Measurements from ENCODE around the gene NFYB.
"Not testable (repeated sequence)": the region's sequence is repeated elsewhere in the genome, so short reads cannot be mapped to it uniquely, and the experiment has no call there.

NFYB gene

DNA sequence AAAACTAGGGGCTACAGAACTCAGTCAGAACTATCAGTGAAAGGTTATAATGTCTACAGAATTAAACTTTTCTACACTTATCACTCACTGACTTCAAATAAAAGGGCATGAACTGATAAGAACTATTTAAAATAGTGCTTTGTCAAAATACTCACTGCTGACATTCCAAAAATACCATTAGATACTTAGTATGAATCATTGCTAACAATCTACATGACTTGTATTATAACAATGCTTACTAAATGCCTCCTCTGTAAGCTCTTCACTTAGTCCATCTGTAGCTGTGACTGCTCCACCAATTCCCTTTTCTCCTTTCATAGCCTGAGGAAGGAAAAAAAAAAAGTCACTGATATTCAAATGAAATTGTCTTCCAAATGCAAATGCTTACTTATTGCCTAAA is 17.0 kb downstream of the NFYB start:
- DNase-seq (ENCODE audit: extremely low read depth in 1 of 2, low read depth in 1 of 2): no peak

DNA sequence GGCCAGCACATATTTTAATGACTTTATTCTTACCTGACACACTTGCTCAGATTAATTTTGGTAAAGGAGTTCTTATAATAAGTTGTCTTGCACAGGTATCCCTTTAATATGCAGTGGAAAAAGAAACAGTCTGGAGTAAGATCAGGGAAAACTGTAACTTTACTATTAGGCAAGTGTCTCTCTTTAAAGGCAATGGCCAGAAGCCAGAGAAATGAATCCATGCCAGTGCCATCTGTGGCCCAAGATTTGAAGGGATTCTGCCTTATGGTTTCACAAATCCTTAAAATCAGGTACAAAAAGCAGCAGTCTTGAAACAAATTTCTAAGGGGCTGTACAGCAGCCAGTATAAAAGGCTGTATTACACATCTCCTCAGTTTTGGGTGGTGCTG is 22.4 kb downstream of the NFYB start:
- no peak for DNase-seq (ENCODE audit: extremely low read depth in 1 of 2, low read depth in 1 of 2)

DNA sequence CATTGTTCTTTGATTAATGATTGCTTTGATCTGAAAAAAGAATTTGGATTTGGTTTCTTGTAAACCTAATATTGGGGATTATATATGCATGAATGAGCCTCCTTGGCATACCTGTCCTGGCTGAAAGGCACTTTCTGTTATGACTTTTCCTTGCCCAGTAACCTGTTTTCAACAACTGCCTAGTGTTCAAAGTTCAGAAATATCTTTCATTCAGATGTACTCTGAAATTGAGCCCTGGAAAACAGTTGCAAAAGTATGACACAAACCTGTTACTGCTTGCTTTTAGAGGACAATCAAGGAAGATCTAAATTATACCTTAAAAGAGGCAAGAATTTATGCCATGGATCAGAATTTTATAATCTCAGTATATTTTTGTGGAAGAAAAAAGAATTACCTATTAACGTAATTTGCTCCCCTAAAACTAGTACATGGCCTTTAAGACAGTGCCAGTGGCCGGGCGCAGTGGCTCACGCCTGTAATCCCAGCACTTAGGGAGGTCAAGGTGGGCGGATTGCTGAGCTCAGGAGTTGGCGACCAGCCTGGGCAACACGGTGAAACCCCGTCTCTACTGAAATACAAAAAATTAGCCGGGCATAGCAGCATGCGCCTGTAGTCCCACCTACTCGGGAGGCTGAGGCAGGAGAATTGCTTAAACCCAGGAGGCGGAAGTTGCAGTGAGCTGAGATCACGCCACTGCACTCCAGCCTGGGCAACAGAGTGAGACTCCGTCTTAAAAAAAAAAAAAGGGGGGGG is 23.0 kb downstream of the NFYB start:
- not testable (repeated sequence) for DNase-seq (ENCODE audit: extremely low read depth in 1 of 2, low read depth in 1 of 2)

DNA sequence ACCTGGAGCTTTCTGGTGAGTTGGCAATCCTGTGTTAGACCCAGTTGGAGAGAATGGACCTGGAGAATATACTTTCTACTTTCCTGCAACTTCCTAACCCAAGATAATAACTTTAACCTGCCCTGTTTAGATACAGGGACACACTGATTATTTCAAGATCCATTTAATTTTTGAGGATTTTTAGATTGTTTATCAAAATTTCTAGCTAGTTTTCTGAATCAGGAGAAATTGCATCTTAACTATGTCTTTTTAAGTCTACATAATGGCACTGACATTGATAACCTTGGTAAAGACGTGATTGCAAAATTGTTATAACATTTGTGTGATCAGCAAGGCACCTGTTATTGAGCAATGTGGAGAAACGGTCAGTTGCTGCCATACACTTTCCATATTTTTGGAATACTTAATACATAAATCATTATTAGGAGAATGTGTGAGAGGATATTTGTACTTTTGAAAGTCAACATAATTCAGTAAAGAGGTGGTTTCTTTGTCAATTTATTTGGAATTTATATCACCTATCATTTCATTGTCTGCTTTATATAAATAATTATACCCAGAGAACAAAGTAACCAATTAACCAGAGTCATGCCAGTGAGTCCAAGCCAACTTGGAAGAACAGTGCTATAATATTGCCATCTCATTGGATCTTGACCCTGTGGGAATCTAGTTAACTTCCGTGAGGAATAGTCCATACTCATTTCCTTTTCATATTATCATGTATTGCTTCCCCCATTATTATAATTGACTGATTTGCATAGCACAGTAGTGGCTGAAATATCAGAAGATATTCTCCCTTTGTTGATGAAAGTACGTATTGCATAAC is 28.4 kb downstream of the NFYB start:
- no peak for DNase-seq (ENCODE audit: extremely low read depth in 1 of 2, low read depth in 1 of 2)

DNA sequence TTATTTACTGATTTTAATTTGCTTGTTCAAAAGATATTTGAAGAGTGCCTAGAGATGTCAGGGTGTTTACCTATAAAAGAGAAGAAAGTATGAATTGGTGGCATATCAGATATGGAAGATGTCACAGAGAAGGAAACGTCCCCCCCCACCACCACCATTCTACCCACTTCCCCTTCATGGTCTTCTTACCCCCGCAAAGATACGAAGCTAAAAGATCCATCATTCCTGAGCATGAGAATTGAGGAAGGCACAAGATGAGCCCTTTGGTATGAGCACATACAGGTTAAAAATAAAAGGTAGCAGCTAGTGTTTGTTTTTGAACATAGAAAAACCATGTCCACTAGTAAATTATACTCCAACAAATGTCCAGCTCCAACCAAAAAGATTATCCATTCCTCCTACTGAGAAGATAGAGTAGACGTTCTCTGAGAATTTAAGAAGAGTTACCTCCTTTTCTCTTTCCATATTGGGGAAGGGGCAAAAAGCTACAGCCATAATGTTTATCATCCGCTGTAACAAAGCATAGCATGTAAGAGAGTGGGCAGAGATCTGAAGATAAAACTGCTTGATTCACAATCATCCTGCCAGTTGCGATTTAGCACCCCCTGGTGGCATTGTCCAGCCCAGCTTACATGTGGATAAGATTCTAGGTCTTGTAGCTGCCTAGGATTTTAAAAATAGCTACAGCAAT is 29.1 kb downstream of the NFYB start:
- peak; percentile 56 to 78 for DNase-seq (ENCODE audit: extremely low read depth in 1 of 2, low read depth in 1 of 2)

DNA sequence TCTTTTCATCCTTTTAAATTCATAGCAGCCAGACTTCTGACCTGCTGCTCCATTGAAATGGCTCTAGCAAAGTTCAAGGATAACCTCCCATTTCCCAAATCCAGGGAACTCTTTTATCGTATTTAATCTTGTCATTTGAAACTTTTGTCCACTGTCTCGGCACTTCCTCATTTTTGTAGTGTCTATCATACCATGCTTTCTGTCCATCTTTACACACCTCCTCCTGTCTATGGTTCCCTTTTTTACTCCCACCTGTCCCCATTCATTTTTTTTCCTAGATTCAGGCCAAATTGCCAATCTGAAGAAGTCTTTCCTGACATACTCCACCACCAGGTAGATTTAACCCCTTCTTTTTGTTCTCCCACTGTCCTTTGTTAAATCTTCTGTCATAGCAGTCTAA is 31.0 kb downstream of the NFYB start:
- no peak for DNase-seq (ENCODE audit: extremely low read depth in 1 of 2, low read depth in 1 of 2)

DNA sequence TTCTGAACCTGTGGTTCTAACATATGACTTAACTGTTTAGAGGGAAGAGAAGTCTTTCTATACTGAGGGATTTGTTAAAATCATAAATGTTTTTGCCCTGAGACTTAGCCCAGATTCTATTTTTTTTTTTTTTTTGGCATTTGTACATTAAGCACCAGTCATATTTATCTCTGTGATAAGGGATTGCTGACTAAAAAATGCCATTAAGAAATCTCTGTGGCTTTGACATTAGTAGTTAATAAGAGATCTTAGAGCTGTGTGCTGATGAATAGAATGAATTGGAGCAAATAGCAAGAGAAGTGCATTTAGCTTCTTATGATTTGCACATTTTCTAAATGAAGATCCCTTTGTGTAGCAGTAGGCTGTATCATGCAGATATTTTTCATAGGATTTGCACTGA is 32.5 kb downstream of the NFYB start:
- DNase-seq (ENCODE audit: extremely low read depth in 1 of 2, low read depth in 1 of 2): no peak

DNA sequence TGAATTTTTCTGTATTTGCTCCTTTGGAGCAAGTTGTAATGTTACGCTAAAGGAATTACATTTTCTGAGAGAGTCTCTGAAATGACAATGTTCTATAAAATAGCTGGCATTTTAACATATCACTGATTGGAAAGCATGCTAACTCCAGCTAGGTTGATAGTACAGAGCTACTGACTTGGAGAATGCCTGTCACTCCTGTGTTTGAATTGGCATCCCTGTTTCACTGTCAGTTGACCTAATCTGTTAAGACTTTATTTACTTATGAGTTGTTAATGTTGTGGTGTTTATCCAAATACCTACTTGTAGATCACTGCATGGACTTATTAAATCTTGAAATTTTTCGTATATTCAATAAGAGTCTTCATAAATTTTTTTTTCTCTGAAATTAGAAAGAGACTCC is 40.1 kb downstream of the NFYB start:
- DNase-seq (ENCODE audit: extremely low read depth in 1 of 2, low read depth in 1 of 2): no peak

DNA sequence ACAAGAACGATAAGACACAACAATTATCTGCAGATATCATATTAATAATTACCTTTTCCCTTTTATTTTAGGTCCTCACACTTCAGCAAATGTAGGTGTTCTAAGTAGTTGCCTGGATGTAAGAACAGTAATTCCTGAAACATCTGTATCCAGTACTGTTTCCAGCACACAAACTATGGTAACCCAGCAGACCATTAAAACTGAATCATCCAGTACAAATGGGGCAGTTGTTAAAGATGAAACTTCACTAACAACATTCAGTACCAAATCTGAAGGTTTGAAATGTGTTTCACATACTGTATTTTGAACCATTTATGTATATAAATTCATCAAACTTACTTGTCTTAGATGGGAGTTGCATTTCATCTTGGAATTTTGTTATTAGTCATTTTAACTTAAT is 42.7 kb downstream of the NFYB start:
- DNase-seq (ENCODE audit: extremely low read depth in 1 of 2, low read depth in 1 of 2): no peak

DNA sequence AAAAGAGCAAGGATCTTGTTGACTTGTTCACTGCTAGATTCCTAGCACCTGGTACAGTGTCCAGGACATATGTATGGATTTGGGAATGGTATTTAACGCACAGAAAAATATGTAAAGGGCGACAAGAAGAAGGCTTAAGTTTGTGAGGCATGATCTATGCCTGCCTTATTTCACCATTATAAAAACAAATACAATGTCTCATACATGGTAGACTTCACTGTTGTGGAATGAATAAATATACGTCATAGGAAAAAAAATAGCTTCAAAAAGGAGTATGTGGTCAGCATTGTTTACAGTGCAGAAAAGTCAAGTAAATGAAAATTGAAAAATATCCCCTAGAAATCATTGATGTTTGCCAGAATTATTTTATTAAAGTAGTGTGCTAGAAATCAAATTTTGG is 43.7 kb downstream of the NFYB start:
- DNase-seq (ENCODE audit: extremely low read depth in 1 of 2, low read depth in 1 of 2): no peak

DNA sequence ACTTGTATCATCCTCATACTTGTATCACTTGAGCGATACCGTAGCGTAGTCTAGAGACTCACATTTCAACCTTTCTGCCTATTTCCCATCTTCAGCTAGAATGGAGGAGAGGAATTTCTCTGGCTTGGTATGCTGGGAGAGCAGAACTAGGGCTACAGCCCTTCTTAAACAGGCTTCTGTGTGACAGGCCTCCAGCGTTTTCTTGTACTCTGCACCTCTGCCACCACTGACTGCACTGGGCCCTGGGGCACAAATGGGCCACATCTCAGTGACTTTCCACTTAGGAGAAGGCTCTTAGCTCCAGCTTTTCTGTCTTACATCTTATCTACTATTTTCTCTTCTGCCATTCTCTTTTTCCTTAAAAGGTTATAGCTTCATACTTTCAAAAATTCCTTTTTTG is 46.9 kb downstream of the NFYB start:
- DNase-seq (ENCODE audit: extremely low read depth in 1 of 2, low read depth in 1 of 2): no peak

DNA sequence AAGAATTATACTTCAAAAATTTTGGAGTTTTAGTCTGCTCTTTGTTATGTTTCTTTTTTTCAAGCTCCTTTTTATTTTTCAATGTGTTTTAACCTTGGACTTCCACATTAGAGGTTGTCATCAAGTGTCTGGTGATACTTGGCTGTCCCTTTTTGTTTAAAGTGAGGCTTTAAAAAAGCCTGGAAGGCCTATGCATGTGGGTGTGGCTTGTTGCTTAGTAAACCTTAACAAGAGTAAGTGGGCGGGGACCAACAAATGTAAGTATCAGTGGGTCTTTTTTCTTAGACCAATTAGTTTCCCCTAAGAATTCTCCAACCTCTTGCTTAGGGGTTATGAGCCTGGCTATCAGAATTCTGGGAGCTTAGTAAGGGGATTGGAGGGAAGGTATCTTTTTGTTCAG is 47.3 kb downstream of the NFYB start:
- no peak for DNase-seq (ENCODE audit: extremely low read depth in 1 of 2, low read depth in 1 of 2)

DNA sequence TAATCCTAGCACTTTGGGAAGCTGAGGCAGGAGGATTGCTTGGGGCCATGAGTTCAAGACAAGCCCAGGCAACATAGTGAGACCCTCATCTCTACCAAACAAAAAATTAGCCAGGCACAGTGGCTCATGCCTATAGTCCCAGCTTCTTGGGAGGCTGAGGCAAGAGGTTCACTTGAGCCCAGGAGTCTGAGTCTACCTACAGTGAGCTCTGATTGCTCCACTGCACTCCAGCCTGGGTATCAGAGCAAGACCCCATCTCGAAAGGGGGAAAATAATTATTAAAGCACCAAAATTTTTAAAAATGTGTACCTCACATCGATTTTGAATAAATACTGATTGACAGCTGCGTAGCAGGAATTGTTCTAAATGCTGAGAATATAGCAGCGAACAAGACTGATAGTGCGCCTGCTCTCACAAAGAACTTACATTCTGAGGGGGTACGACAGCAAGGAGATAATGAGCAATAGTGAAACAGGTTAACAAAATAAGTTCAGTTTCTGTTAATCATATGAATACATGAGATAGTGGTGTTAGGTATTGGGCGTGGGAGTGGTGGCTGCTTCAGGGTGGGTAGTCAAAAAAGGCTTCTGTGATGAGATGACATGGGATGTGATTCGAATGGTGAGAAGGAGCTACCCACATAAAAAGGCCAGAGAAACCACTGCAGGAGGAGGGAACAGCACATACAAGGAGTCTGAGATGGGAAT is 54.1 kb downstream of the NFYB start:
- DNase-seq (ENCODE audit: extremely low read depth in 1 of 2, low read depth in 1 of 2): peak; percentile 10 to 54

DNA sequence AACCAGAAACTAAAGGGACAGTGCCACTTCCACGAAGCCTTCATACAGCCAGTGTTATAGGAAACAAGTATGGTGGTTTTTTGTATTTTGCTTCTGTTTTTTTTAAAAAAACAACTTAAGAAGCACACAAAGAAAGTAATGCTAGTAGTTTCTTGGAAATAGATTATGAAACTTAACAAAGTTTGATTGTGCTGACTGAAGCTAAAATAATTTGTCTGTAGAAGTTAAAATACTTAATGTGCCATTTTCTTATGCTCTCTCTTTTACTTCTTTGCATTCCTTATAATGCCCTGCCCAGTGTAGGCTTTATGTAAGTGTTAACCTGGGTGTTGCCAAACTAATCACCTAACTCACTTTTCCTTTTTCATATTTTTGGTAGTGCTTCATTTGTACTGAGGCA is 57.2 kb downstream of the NFYB start:
- DNase-seq (ENCODE audit: extremely low read depth in 1 of 2, low read depth in 1 of 2): no peak

DNA sequence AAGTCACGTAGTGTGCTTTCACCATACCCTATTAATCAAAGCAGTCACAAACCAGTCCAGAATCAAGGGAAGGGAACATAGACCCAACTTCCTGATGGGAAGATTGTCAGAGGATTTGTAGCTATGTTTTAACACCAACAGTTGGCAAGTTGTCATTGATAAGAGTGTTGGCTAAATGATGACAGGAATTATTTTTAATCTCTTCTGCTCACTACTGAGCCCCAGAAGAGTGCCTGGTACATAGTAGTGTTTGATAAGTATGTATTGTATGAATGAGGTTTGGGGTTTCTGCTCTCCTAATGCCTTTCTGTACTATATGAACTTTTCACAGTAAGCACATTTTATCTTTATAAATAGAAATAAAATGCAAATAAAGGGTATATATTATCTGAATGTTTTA is 59.0 kb downstream of the NFYB start:
- DNase-seq (ENCODE audit: extremely low read depth in 1 of 2, low read depth in 1 of 2): no peak

DNA sequence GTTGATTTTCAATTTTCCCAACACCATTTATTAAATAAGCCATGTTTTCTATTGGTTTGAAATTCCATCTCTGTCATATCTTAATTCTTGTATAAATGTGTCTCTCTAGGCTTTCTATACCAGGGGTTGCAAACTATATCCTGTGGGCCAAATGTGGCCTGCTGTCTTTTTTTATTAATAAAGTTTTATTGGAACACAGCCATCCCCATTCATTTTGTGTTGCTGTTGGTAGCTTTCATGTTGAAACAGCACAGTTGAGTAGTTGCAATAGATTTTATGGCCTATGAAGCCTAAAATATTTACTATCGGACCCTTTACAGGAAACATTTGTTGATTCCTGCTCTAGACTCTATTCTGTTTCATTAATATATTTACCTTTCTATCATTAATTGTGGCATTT is 64.3 kb downstream of the NFYB start:
- no peak for DNase-seq (ENCODE audit: extremely low read depth in 1 of 2, low read depth in 1 of 2)

DNA sequence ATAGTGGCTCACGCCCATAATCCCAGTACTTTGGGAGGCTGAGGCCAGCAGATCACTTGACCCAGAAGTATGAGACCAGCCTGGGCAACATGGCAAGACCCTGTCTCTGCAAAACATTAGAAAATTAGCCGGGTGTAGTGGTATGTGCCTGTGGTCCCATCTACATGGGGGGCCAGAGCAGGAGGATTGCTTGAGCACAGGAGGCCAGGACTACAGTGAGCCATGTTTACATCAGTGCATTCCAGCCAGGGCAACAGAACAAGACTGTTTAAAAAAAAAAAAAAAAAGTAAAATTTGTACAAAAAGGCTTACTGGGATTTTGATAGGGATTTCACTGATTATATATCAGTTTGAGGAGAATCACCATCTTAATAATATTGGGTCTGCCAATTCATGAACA is 65.9 kb downstream of the NFYB start:
- no peak for DNase-seq (ENCODE audit: extremely low read depth in 1 of 2, low read depth in 1 of 2)
